ENCODE measurements around the gene MATR3.
"Not testable (repeated sequence)": the region's sequence is repeated elsewhere in the genome, so short reads cannot be mapped to it uniquely, and the experiment has no call there.

Gene MATR3

DNA sequence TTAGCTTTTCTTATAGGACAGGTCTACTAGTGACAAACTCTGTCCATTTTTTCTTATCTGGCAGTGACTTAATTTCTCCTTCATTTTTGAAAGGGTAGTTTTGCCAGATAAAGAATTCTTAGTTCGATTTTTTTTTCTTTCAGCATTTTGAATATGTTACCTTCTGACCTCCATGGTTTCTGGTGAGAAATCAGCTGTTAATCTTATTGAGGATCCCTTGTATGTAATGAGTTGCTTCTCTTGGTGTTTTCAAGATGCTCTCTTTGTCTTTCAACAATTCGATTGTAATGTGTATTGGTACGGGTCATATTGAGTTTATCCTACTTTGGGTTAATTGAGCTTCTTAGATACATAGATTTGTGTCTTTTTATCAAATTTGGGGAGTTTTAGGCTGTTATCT is 60.6 kb downstream of the MATR3 start:
- no peak for DNase-seq (ENCODE audit: low spot score)

- not testable (repeated sequence) for DNase-seq (ENCODE audit: low spot score)
These were observed 62.4 kb downstream of the MATR3 start for GRCh38 chr5:139355900-139356299.

DNA sequence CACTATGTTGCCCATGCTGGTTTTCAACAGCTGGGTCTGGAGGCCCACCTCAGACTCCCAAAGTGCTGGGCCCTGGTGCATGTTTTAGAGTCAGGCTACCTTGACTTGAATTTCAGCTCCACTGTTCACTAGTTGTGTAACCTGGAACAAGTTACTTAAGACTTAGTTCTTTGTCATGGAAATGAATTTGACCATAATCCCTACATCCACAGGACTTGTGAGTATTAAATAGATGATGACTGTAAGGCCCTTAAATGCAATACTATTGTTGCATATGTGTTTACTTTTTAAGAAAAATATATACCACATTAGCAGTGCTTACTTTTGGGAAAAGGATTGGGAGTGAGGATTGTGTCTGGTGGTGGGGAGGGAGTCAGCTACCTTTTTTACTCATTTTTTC is 64.5 kb downstream of the MATR3 start:
- DNase-seq (ENCODE audit: low spot score), result no peak

- DNase-seq (ENCODE audit: low spot score), result no peak
These were observed 66.8 kb downstream of the MATR3 start for GRCh38 chr5:139360384-139360783.

GRCh38 chr5:139361835-139362429 is 68.4 kb downstream of the MATR3 start:
- DNase-seq (ENCODE audit: low spot score), result no peak

- DNase-seq (ENCODE audit: low spot score), result no peak
These were observed 70.4 kb downstream of the MATR3 start for GRCh38 chr5:139363937-139364336.

DNA sequence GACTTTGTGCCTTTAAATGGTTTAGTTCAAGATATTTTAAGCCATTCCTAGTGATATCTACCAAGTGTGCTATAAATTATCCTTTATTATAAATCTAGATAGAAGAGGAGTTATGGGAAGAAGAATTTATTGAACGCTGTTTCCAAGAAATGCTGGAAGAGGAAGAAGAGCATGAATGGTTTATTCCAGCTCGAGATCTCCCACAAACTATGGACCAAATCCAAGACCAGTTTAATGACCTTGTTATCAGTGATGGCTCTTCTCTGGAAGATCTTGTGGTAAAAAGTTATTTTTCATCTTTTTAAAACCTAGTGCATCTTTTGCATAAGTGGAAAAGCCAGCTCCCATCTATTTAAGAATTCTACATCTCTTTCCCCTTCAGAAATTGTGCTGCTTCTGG is 70.9 kb downstream of the MATR3 start:
- no peak for DNase-seq (ENCODE audit: low spot score)

- peak; percentile 32 for DNase-seq (ENCODE audit: low spot score)
These were observed 75.1 kb downstream of the MATR3 start for GRCh38 chr5:139368613-139369012.

- DNase-seq (ENCODE audit: low spot score), result no peak
These were observed 75.6 kb downstream of the MATR3 start for GRCh38 chr5:139369181-139369580.

- DNase-seq (ENCODE audit: low spot score), result no peak
These were observed 78.2 kb downstream of the MATR3 start for GRCh38 chr5:139371482-139372435.

- DNase-seq (ENCODE audit: low spot score), result no peak
These were observed 81.4 kb downstream of the MATR3 start for GRCh38 chr5:139374909-139375308.

DNA sequence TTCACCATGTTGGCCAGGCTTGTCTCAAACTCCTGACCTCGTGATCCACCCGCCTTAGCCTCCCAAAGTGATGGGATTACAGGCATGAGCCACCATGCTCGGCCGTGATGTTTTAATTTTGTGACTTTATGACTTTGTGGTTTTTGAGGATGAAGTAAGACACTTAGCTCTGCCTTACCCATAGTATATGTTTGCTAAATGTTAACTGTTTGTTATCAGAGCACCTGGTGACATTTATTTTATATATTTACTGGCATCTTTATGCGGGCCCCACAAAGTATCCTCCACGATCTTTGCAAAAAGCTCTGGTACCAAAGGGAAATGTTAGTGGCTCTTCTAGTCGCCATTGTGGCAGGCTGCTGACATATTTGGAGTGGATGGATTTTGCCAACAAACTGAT is 82.8 kb downstream of the MATR3 start:
- DNase-seq (ENCODE audit: low spot score), result no peak

GRCh38 chr5:139377226-139377625 is 83.7 kb downstream of the MATR3 start:
- no peak for DNase-seq (ENCODE audit: low spot score)

GRCh38 chr5:139378101-139378825 is 84.7 kb downstream of the MATR3 start:
- DNase-seq (ENCODE audit: low spot score), result no peak

DNA sequence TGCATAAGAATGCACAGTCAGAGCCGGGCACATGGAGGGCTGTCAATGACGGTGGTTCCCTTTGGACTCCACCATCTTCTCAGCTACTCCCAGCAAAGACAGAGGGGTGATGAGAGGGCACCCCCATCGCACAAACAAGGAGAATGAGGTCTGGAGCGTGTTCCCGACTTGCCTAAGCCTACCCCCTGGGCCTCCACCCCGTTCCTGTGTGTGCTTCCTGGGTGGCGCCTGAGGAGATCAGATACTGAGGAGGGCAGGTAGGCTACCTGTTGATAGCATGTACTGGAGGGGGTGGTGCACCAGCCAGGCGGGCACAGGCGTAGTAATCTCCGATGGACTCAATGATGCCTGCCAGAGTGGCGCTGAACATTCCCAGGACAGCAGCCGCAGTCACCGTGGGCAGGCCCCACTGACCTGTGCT is 85.4 kb downstream of the MATR3 start:
- DNase-seq (ENCODE audit: low spot score), result no peak

GRCh38 chr5:139379626-139380449 is 86.3 kb downstream of the MATR3 start:
- DNase-seq (ENCODE audit: low spot score), result no peak
